Ovary (tissue), 3 donors: ENCODE measurements around the gene LAMB4.
"Not testable (repeated sequence)": the region's sequence is repeated elsewhere in the genome, so short reads cannot be mapped to it uniquely, and the experiment has no call there.

Experiments
- CTCF ChIP-seq, 3 donors: fragments of 450-650 bp in 2 of 3; fragments of 200-600 bp in 1 of 3; IDR thresholded peaks; one replicate each; pipeline versions ENCODE4 v1.5.1 to v1.8.0; 2016 to 2022; ENCODE audit warnings: antibody characterized with exemption in 3 of 3, mild to moderate bottlenecking in 1 of 3
- EP300 ChIP-seq: sonication (generic); formaldehyde crosslinking; IDR thresholded peaks from one replicate; pipeline ENCODE4 v1.6.1; 2017; ENCODE audit warnings: antibody characterized with exemption
- POLR2A ChIP-seq: fragments of 450-650 bp; IDR thresholded peaks from one replicate; pipeline ENCODE4 v1.6.1; 2017; ENCODE audit warnings: antibody characterized with exemption, mild to moderate bottlenecking, moderate library complexity
- donor health status: DM: no; HTN: no; CAD: no.

DNA sequence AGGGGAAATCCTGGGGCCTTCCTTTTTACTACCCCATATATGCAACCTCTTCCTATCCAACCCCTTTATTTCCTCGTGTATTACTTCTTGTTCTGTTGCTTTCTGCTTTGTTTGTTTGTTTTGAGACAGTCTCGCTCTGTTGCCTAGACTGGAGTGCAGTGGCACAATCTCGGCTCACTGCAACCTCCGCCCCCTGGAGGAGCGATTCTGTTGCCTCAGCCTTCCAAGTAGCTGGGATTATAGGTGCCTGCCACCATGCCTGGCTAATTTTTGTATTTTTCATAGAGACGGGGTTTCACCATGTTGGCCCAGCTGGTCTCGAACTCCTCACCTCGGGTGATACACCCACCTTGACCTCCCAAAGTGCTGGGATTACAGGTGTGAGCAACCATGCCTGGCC is 96.9 kb downstream of the LAMB4 start:
- not testable (repeated sequence) for TF ChIP-seq CTCF (IDR thresholded peaks at IDR 0.05); EP300; POLR2A
